D721Med (cell line): ENCODE measurements around the gene CIITA.

Experiments used
- DNase-seq: peaks from one replicate; pipeline ENCODE4 v3.0.0; 2011; ENCODE audit warnings: low spot score; ENCODE audit not compliant: insufficient read length
- FAIRE-seq: peaks from 2 replicates; lab custom pipeline; 2011; peaks lifted over from hg19 to GRCh38; lab: Jason Lieb, UNC
- TF ChIP-seq, protein P1 (sequence below): IDR thresholded peaks from 2 replicates; pipeline ENCODE4 v1.5.1; 2012; ENCODE audit warnings: mild to moderate bottlenecking, control low read depth; ENCODE audit not compliant: insufficient read depth; ENCODE audit errors: missing control alignments

Gene CIITA

GRCh38 chr16:10984509-10984908 is 107.5 kb downstream of the CIITA start:
- TF ChIP-seq, protein P1, sequence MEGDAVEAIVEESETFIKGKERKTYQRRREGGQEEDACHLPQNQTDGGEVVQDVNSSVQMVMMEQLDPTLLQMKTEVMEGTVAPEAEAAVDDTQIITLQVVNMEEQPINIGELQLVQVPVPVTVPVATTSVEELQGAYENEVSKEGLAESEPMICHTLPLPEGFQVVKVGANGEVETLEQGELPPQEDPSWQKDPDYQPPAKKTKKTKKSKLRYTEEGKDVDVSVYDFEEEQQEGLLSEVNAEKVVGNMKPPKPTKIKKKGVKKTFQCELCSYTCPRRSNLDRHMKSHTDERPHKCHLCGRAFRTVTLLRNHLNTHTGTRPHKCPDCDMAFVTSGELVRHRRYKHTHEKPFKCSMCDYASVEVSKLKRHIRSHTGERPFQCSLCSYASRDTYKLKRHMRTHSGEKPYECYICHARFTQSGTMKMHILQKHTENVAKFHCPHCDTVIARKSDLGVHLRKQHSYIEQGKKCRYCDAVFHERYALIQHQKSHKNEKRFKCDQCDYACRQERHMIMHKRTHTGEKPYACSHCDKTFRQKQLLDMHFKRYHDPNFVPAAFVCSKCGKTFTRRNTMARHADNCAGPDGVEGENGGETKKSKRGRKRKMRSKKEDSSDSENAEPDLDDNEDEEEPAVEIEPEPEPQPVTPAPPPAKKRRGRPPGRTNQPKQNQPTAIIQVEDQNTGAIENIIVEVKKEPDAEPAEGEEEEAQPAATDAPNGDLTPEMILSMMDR: no peak
- DNase-seq (no peak), FAIRE-seq (no peak)
